AG20443 (cell line): ENCODE measurements around the gene MEI1.
A peak's percentile ranks its signal among the peaks of the same experiment; 100 is the strongest.

Source experiments
- DNase-seq: peaks from one replicate; pipeline ENCODE4 v3.0.0; 2012; ENCODE audit warnings: low spot score, mixed read lengths

MEI1 gene

GRCh38 chr22:41842996-41843970, 144.0 kb downstream of the MEI1 start:
- no peak for DNase-seq

DNA sequence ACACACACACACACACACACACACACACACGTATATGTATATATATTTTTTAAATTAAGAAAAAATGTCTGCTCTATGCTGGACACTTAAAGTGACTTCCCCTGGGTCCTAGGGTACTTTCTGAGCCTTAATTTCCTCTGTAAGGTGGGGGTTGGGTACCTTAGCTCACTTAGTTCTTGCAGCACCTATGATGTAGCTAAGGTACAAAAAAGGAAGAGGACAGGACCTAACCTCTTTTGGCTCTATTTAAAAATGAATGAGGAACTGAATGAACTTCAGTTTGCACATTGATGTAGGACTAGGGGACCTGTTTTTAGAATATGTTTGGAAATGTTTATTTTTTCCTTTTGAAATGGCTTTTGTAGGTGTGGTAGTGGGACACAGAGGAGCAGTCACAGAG, 144.7 kb downstream of the MEI1 start:
- no peak for DNase-seq

DNA sequence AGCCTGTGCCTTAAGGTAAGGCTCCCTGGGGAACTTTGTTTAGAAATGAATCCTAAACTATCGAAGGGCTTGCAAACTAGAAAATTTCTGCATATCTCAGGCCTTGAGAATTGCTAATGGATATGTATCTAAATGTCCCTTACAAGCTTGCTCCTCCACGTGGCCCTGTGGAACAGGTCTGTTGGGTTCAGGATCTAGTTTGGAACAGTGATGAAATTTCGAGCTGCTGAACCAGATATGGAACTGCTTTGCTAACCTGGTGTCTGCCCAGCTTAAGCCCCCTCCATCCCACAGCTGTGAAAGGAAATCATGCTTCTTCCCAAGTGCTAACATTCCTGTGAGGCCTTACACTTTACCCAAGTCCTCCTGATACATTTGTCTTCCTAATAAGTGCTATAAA, 145.2 kb downstream of the MEI1 start:
- DNase-seq: no peak

DNA sequence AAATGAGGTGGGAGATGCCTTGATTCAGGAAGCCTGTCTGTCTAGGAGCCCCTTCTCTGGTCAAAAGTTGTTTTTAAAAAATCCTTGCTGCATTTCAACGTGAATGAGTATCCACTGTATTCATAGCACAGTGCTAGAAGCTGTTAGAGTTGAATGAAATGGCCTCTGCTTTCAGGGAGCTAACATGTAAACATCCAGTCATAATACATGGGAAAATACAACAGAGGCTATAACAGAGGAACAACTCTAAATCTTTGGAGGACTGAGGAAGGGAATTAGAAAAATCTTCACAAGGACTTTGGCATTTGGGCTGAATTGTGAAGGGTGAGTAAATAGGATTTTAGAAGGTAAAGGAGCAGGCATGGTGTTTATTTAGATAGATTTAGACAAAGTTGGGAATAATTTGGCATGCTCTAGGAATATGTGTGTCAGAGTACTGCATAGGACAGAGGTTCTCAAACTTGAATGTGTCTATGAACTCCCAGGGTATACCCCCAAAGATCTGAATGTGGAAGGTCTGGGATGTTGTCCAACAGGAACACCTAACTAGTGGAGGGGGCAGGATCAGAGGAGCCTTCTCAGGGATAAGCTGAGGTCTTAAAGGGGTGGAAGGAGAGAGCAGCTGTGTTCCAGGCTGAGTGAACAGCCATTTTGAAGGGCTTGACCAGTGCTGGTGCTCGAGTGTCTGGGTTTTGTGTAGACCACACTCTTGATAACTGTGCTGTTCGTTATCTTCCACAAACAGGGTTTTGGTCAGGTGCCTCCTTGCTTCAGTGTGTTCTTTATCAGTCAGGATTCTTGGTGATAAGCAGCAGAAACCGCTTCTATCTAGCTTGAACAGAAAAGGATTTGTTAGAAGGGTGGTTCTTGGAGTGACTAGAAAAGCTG, 146.3 kb downstream of the MEI1 start:
- DNase-seq: no peak

DNA sequence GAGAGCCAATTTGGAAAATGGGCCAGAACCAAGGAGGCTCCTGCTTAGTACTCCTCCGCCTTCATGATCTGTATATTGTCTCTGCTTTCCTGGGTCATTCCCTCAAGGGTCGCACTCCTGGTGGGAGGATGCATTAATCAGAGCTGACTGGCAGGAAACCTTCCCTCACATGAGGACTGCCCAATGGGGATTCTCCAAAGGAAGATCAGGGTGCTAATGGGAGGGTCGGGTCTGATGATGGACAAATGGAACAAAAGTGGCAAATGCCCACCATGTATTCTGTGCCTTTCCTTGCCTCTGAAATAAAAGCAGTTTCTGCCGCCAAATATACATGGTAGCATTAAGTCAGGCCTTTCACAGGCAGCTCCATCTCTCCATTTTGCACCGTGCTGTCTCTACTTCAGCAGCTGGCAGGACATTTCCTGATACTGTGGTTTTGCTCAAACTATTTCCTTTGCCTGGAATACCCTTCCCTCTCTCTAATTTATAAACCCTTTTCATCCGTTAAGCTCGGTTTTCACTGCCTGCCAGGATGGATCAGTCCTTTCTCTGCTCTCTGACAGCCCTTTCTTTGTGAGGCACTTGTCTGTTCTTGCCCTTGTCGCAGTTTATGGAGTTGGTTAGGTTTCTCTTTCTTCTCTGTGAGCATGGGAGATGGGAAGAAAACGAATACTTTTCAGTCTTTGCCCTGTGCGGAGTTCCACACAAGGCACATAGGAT, 147.1 kb downstream of the MEI1 start:
- no peak for DNase-seq

DNA sequence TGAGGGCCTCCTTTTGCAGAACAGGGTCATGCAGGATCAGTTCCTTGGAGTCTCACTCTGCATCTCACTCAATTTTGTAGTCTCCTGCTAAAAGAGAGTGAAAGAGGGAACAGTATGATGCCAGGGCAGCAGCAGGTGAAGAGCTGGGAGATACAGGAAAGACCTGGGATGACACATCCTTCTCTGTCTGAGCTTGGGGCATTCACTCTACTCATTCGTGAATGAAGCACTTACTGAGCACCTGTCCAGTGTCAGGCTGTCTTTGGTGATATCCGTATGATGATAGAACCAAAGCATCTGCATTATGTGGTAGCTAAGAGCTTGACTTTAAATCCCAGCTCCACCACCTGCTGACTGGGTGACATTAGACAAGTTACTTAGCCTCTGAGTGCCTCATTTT, 148.0 kb downstream of the MEI1 start:
- DNase-seq: no peak

- DNase-seq: peak; percentile 52
These were observed 149.2 kb downstream of the MEI1 start for GRCh38 chr22:41848468-41848867.
